Measurements from ENCODE around the gene PABPC3. TPM values are rescaled to one million over a fixed set of nuclear protein-coding genes. Genes with fewer than 3 reads are reported as not detected.

Gene PABPC3
- total RNA-seq, 6 donors from 2014 or later: 0.11 to 0.20 (median 0.17) TPM; not detected in 3

- TF ChIP-seq POLR2A (IDR thresholded peaks at IDR 0.05) (no peak), POLR2AphosphoS5 (IDR thresholded peaks at IDR 0.05) (no peak), EP300 (IDR thresholded peaks at IDR 0.05) (no peak), CTCF (IDR thresholded peaks at IDR 0.05) (no peak)
- 87 to 89% methylated on average over 5 of the region's 5 CpGs for WGBS, 2 donors
- ATAC-seq (ENCODE audit: low FRiP score in 2 of 2) (no peak), DNase-seq (no peak)
- Histone ChIP-seq H3K9me3 (no peaks in the 10 kb centered on the region), H3K36me3 (no peaks in the 10 kb centered on the region), H3K27me3 (no peaks in the 10 kb centered on the region), H3K27ac (no peak overlapping the region), H3K4me1 (peaks cover 0 to 2% (median 0%) of the 10 kb centered on the region in 4 donors), H3K4me3 (no peak overlapping the region)
These were observed 13.4 kb downstream of the PABPC3 start for GRCh38 chr13:25109341-25109740.

- TF ChIP-seq POLR2AphosphoS5 (IDR thresholded peaks at IDR 0.05) (no peak), EP300 (IDR thresholded peaks at IDR 0.05) (no peak), POLR2A (IDR thresholded peaks at IDR 0.05) (no peak), CTCF (IDR thresholded peaks at IDR 0.05) (no peak)
- no peaks in the 10 kb centered on the region for H3K9me3 ChIP-seq
- no peak overlapping the region for H3K27ac ChIP-seq
- H3K4me3 ChIP-seq: no peak overlapping the region
- no peaks in the 10 kb centered on the region for H3K27me3 ChIP-seq
- ATAC-seq (ENCODE audit: low FRiP score in 2 of 2): no peak
- H3K4me1 ChIP-seq: peaks cover 0 to 8% (median 0%) of the 10 kb centered on the region in 4 donors
- 75% methylated on average over 1 of the region's 1 CpG; no CpG with 5 or more reads in 1 of the 2 donors for WGBS, 2 donors
- H3K36me3 ChIP-seq: no peaks in the 10 kb centered on the region
- DNase-seq: no peak
These were observed 15.1 kb downstream of the PABPC3 start for GRCh38 chr13:25110956-25111584.

- Histone ChIP-seq H3K27ac (no peak overlapping the region), H3K27me3 (no peaks in the 10 kb centered on the region), H3K4me1 (peaks cover 0 to 8% (median 0%) of the 10 kb centered on the region in 4 donors), H3K9me3 (no peaks in the 10 kb centered on the region), H3K4me3 (no peak overlapping the region), H3K36me3 (no peaks in the 10 kb centered on the region)
- no peak for TF ChIP-seq POLR2AphosphoS5 (IDR thresholded peaks at IDR 0.05)
- no peak for TF ChIP-seq CTCF (IDR thresholded peaks at IDR 0.05)
- no peak for TF ChIP-seq POLR2A (IDR thresholded peaks at IDR 0.05)
- TF ChIP-seq EP300 (IDR thresholded peaks at IDR 0.05): no peak
- ATAC-seq (ENCODE audit: low FRiP score in 2 of 2) (no peak), DNase-seq (no peak)
- 54 to 80% methylated on average over 2 of the region's 2 CpGs for WGBS, 2 donors
These were observed 15.6 kb downstream of the PABPC3 start for GRCh38 chr13:25111585-25111956.

- DNase-seq: no peak
- TF ChIP-seq POLR2A (IDR thresholded peaks at IDR 0.05) (no peak), CTCF (IDR thresholded peaks at IDR 0.05) (no peak), POLR2AphosphoS5 (IDR thresholded peaks at IDR 0.05) (no peak), EP300 (IDR thresholded peaks at IDR 0.05) (no peak)
These were observed 16.8 kb downstream of the PABPC3 start for GRCh38 chr13:25112695-25113255.

GRCh38 chr13:25114220-25114619, 18.3 kb downstream of the PABPC3 start:
- peak; percentile 77 to 87 for ATAC-seq (ENCODE audit: low FRiP score in 2 of 2)
- H3K27me3 ChIP-seq: no peaks in the 10 kb centered on the region
- H3K27ac ChIP-seq: no peak overlapping the region
- peak in 1 of 2 donors; percentile 44 for DNase-seq
- H3K36me3 ChIP-seq: no peaks in the 10 kb centered on the region
- 14 to 23% methylated on average over 3 of the region's 3 CpGs for WGBS, 2 donors
- no peaks in the 10 kb centered on the region for H3K9me3 ChIP-seq
- H3K4me3 ChIP-seq: no peak overlapping the region
- no peak for TF ChIP-seq EP300 (IDR thresholded peaks at IDR 0.05)
- TF ChIP-seq CTCF (IDR thresholded peaks at IDR 0.05): peak in 5 of 6 experiments; percentile 49 to 71 (median 64)
- peaks cover 0 to 8% (median 0%) of the 10 kb centered on the region in 4 donors for H3K4me1 ChIP-seq

More at GRCh38 chr13:25112695-25113255, 16.8 kb downstream of the PABPC3 start:
- H3K4me3 ChIP-seq: no peak overlapping the region
- H3K36me3 ChIP-seq: no peaks in the 10 kb centered on the region
- no peaks in the 10 kb centered on the region for H3K27me3 ChIP-seq
- WGBS, 2 donors: 55 to 71% methylated on average over 3 of the region's 3 CpGs
- H3K27ac ChIP-seq: no peak overlapping the region
- no peaks in the 10 kb centered on the region for H3K9me3 ChIP-seq
- no peak for ATAC-seq (ENCODE audit: low FRiP score in 2 of 2)
- peaks cover 0 to 8% (median 0%) of the 10 kb centered on the region in 4 donors for H3K4me1 ChIP-seq

Data from upper lobe of left lung (tissue), 6 donors.